KMS-11 (cell line): ENCODE results near the gene C1QL4.
"Not testable (repeated sequence)": the region's sequence is repeated elsewhere in the genome, so short reads cannot be mapped to it uniquely, and the experiment has no call there.

Source experiments
- H2AFZ ChIP-seq: fragments of 200-600 bp; sonication (generic); 2 replicates; pipeline ENCODE4 v1.6.1; 2016; ENCODE audit warnings: antibody characterized with exemption, mixed run types, low read depth
- H3K27ac ChIP-seq: fragments of 200-600 bp; sonication (generic); 2 replicates; pipeline ENCODE4 v1.6.1; 2016; ENCODE audit warnings: mild to moderate bottlenecking, mixed run types
- H3K27me3 ChIP-seq: fragments of 200-600 bp; sonication (generic); 2 replicates; pipeline ENCODE4 v1.6.1; 2017; ENCODE audit warnings: mild to moderate bottlenecking, low read depth, mixed run types, moderate library complexity; ENCODE audit not compliant: insufficient read depth
- H3K36me3 ChIP-seq: fragments of 200-600 bp; sonication (generic); 2 replicates; pipeline ENCODE4 v1.6.1; 2017; ENCODE audit warnings: mild to moderate bottlenecking, mixed run types; ENCODE audit not compliant: insufficient read depth
- H3K4me1 ChIP-seq: fragments of 200-600 bp; sonication (generic); 2 replicates; pipeline ENCODE4 v1.6.1; 2016; ENCODE audit warnings: mild to moderate bottlenecking, low read depth, mixed run types; ENCODE audit not compliant: poor library complexity, severe bottlenecking
- H3K4me2 ChIP-seq: fragments of 200-600 bp; sonication (generic); 2 replicates; pipeline ENCODE4 v1.7.0; 2016; ENCODE audit warnings: mild to moderate bottlenecking, mixed run types
- H3K4me3 ChIP-seq: fragments of 200-600 bp; sonication (generic); IDR thresholded peaks from 2 replicates; pipeline ENCODE4 v1.6.1; 2017; ENCODE audit warnings: low read depth, low read length, mixed read lengths; ENCODE audit not compliant: insufficient read depth
- H3K79me2 ChIP-seq: fragments of 200-600 bp; sonication (generic); 2 replicates; pipeline ENCODE4 v1.6.1; 2016; ENCODE audit warnings: low read depth, mixed run types; ENCODE audit not compliant: insufficient read depth
- H3K9ac ChIP-seq: fragments of 200-600 bp; sonication (generic); 2 replicates; pipeline ENCODE4 v1.6.1; 2016; ENCODE audit warnings: mild to moderate bottlenecking, mixed run types
- H4K20me1 ChIP-seq: fragments of 200-600 bp; sonication (generic); 2 replicates; pipeline ENCODE4 v1.6.1; 2016; ENCODE audit warnings: mild to moderate bottlenecking, mixed run types; ENCODE audit not compliant: insufficient read depth
- TF ChIP-seq, protein P1 (sequence below): fragments of 200-600 bp; sonication (generic); conservative IDR thresholded peaks from 2 replicates; pipeline ENCODE4 v1.6.1; 2017; ENCODE audit warnings: low read depth, mild to moderate bottlenecking, antibody characterized with exemption, low read length, moderate library complexity, mixed read lengths

C1QL4 gene

DNA sequence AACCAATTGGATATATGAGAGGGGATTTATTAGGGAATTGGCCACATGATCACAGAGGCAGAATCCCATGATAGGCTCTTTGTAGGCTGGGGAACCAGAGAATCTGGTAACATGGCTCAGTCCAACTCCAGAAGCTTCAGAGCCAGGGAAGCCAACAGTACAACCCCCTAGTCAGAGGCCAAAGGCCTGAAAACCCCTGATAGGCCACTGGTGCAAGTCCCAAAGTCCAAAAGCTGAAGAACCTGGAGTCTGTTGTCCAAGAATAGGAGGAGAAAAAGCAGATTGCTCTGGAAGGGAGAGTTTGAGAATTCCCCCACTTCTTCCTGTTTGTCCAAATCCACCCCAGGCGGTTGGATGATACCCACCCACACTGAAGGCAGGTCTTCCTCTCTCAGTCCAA, 22.2 kb downstream of the C1QL4 start:
- Histone ChIP-seq H3K36me3 (no peaks in the 10 kb centered on the region), H2AFZ (no peak overlapping the region), H3K79me2 (no peaks in the 10 kb centered on the region), H3K4me3 (no peak overlapping the region), H3K27ac (no peak overlapping the region), H3K9ac (no peak overlapping the region), H4K20me1 (no peaks in the 10 kb centered on the region), H3K4me1 (peaks cover 8% of the 10 kb centered on the region), H3K27me3 (no peaks in the 10 kb centered on the region), H3K4me2 (no peak overlapping the region)
- TF ChIP-seq, protein P1, sequence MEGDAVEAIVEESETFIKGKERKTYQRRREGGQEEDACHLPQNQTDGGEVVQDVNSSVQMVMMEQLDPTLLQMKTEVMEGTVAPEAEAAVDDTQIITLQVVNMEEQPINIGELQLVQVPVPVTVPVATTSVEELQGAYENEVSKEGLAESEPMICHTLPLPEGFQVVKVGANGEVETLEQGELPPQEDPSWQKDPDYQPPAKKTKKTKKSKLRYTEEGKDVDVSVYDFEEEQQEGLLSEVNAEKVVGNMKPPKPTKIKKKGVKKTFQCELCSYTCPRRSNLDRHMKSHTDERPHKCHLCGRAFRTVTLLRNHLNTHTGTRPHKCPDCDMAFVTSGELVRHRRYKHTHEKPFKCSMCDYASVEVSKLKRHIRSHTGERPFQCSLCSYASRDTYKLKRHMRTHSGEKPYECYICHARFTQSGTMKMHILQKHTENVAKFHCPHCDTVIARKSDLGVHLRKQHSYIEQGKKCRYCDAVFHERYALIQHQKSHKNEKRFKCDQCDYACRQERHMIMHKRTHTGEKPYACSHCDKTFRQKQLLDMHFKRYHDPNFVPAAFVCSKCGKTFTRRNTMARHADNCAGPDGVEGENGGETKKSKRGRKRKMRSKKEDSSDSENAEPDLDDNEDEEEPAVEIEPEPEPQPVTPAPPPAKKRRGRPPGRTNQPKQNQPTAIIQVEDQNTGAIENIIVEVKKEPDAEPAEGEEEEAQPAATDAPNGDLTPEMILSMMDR, result no peak

DNA sequence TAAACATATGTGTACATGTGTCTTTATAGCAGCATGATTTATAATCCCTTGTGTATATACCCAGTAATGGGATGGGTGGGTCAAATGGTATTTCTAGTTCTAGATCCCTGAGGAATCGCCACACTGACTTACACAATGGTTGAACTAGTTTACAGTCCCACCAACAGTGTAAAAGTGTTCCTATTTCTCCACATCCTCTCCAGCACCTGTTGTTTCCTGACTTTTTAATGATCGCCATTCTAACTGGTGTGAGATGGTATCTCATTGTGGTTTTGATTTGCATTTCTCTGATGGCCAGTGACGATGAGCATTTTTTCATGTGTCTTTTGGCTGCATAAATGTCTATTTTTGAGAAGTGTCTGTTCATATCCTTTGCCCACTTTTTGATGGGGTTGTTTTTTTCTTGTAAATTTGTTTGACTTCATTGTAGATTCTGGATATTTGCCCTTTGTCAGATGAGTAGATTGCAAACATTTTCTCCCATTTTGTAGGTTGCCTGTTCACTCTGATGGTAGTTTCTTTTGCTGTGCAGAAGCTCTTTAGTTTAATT, 26.5 kb downstream of the C1QL4 start:
- not testable (repeated sequence) for H3K9ac ChIP-seq, H3K27me3 ChIP-seq, H3K27ac ChIP-seq, H4K20me1 ChIP-seq, H2AFZ ChIP-seq, H3K36me3 ChIP-seq, H3K79me2 ChIP-seq, H3K4me2 ChIP-seq, H3K4me3 ChIP-seq
- peaks cover 16% of the 10 kb centered on the region for H3K4me1 ChIP-seq

DNA sequence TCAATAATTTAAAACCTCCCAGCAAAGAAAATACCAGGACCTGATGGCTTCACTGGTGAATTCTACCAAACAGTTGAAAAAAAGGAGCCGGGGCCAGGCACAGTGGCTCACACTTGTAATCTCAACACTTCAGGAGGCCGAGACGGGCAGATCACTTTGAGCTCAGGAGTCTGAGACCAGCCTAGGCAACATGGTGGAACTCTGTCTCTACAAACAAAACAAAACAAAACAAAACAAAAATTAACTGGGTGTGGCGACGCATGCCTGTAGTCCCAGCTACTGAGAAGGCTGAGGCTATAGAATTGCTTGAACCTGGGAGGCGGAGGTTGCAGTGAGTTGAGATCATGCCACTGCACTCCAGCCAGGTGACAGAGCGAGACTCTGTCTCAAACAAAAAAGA, 27.6 kb downstream of the C1QL4 start:
- Histone ChIP-seq H2AFZ (no peak overlapping the region), H3K27ac (no peak overlapping the region), H3K79me2 (no peaks in the 10 kb centered on the region), H3K4me2 (no peak overlapping the region), H3K36me3 (no peaks in the 10 kb centered on the region), H3K27me3 (no peaks in the 10 kb centered on the region), H3K4me1 (peaks cover 16% of the 10 kb centered on the region), H3K4me3 (no peak overlapping the region), H3K9ac (no peak overlapping the region), H4K20me1 (no peaks in the 10 kb centered on the region)
- TF ChIP-seq, protein P1, result no peak

DNA sequence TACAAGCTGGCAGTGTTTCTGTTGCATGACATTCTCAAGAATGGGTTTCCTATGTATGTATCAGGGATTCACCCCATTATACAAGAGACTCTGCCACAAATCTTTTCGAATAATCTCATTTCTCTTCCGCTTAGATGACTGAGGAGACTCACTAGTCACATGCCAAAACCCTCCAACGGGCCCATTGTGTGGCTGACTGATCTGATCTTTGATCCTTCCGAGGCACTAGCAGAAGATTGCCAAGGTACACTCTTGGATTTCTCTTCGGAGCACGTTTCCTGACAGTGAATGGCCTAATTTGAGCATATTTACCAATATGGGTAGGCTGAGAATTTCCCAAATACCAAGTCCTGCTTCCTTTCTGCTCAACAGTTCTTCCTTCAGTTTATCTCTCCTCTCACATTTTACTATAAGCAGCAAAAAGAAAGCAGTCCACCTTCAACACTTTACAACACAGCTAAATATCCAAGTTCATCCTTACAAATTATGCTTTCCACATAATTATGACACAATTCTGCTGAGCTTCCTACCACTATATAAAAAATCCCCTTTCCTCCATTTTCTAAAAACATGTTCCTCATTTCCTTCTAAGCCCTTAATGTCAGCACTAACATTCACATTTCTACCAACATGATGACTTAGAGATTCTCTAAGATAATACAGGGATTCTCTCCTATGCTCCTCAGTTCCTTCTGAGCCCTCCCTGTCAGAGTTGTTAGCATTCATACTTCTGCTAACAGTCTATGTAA, 31.1 kb downstream of the C1QL4 start:
- Histone ChIP-seq H2AFZ (no peak overlapping the region), H3K4me2 (no peak overlapping the region), H3K79me2 (no peaks in the 10 kb centered on the region), H3K9ac (no peak overlapping the region), H4K20me1 (no peaks in the 10 kb centered on the region), H3K4me3 (no peak overlapping the region), H3K27ac (no peak overlapping the region), H3K36me3 (no peaks in the 10 kb centered on the region), H3K4me1 (peaks cover 16% of the 10 kb centered on the region), H3K27me3 (no peaks in the 10 kb centered on the region)
- TF ChIP-seq, protein P1, result no peak

DNA sequence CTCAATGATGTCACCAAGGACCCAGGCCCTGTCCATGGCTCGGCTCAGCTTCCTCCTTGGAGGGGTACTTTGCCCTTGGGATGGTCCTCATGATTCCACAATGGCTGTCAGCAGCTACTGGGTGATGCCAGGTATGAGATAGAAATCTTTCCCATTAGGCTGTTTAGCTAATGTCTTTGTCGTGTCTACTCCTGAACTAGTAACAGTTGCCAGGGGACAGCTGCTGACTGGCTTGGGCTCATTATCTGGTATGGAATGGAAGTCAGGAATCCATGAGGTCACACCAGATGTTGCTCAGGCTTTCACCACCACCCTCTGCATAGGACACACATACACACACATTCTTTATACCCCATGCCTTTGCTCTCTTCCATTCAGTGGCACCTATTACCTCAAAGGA, 32.8 kb downstream of the C1QL4 start:
- Histone ChIP-seq H3K4me2 (no peak overlapping the region), H3K4me1 (peaks cover 16% of the 10 kb centered on the region), H3K4me3 (no peak overlapping the region), H2AFZ (no peak overlapping the region), H3K27me3 (no peaks in the 10 kb centered on the region), H3K36me3 (no peaks in the 10 kb centered on the region), H3K27ac (no peak overlapping the region), H4K20me1 (no peaks in the 10 kb centered on the region), H3K79me2 (no peaks in the 10 kb centered on the region), H3K9ac (no peak overlapping the region)
- TF ChIP-seq, protein P1, result no peak
